Neural progenitor cell (in vitro differentiated cells): ENCODE results near the gene RHBDL3. TPM values are rescaled to one million over a fixed set of nuclear protein-coding genes. Genes with fewer than 3 reads are reported as not detected.

Experiments used
- DNase-seq: peaks from one replicate; pipeline ENCODE4 v3.0.0-alpha.2; 2016; ENCODE audit warnings: low spot score
- H2AFZ ChIP-seq: fragments of 200-600 bp; sonication (generic); replicated peaks from 2 replicates; pipeline ENCODE4 v1.6.1; 2016; ENCODE audit warnings: antibody characterized with exemption
- H3F3A ChIP-seq: fragments of 200-600 bp; sonication (generic); 2 replicates; pipeline ENCODE4 v1.6.1; 2016; ENCODE audit warnings: antibody characterized with exemption, low read depth
- H3K27ac ChIP-seq: fragments of 200-600 bp; sonication (generic); 2 replicates; pipeline ENCODE4 v1.5.1; 2016; ENCODE audit warnings: mild to moderate bottlenecking
- H3K27me3 ChIP-seq: fragments of 200-600 bp; sonication (generic); 2 replicates; pipeline ENCODE4 v1.6.1; 2016; ENCODE audit warnings: mild to moderate bottlenecking, moderate library complexity
- H3K36me3 ChIP-seq: fragments of 200-600 bp; sonication (generic); 2 replicates; pipeline ENCODE4 v1.5.1; 2016
- H3K4me1 ChIP-seq: fragments of 200-600 bp; sonication (generic); 2 replicates; pipeline ENCODE4 v1.6.1; 2016; ENCODE audit warnings: mixed run types
- H3K4me2 ChIP-seq: fragments of 200-600 bp; sonication (generic); 2 replicates; pipeline ENCODE4 v1.6.1; 2016
- H3K4me3 ChIP-seq: fragments of 200-600 bp; sonication (generic); 2 replicates; pipeline ENCODE4 v1.5.1; 2016
- H3K79me2 ChIP-seq: fragments of 200-600 bp; sonication (generic); 2 replicates; pipeline ENCODE4 v1.6.1; 2016; ENCODE audit warnings: low read depth
- H3K9ac ChIP-seq: fragments of 200-600 bp; sonication (generic); 2 replicates; pipeline ENCODE4 v1.6.1; 2016
- H3K9me3 ChIP-seq: fragments of 200-600 bp; sonication (generic); 2 replicates; pipeline ENCODE4 v1.5.1; 2016; ENCODE audit warnings: low read depth
- H4K20me1 ChIP-seq: fragments of 200-600 bp; sonication (generic); 2 replicates; pipeline ENCODE4 v1.6.1; 2016; ENCODE audit warnings: low read depth
- H3K27ac Mint-ChIP-seq: 3 replicates; pipeline ENCODE4 v1.8.0; 2021; ENCODE audit warnings: mixed read lengths
- H3K27me3 Mint-ChIP-seq: 2 replicates; pipeline ENCODE4 v1.8.0; 2022; ENCODE audit warnings: low read depth, mild to moderate bottlenecking, inconsistent platforms, moderate library complexity, mixed read lengths; ENCODE audit not compliant: insufficient read depth
- H3K36me3 Mint-ChIP-seq: 3 replicates; pipeline ENCODE4 v1.8.0; 2021; ENCODE audit warnings: mixed read lengths
- H3K4me1 Mint-ChIP-seq: 3 replicates; pipeline ENCODE4 v1.8.0; 2021; ENCODE audit warnings: mixed read lengths
- H3K4me3 Mint-ChIP-seq: 3 replicates; pipeline ENCODE4 v1.8.0; 2021; ENCODE audit warnings: mild to moderate bottlenecking, moderate library complexity, mixed read lengths
- H3K9me3 Mint-ChIP-seq: 3 replicates; pipeline ENCODE4 v1.8.0; 2020; ENCODE audit warnings: mixed read lengths
- CTCF ChIP-seq: fragments of 200-600 bp; sonication (generic); IDR thresholded peaks from 2 replicates; pipeline ENCODE4 v1.5.1; 2017; ENCODE audit warnings: antibody characterized with exemption, mild to moderate bottlenecking
- EZH2 ChIP-seq: fragments of 200-600 bp; sonication (generic); IDR thresholded peaks from 2 replicates; pipeline ENCODE4 v1.6.1; 2017; ENCODE audit warnings: antibody characterized with exemption, mild to moderate bottlenecking, moderate library complexity
- EZH2phosphoT487 ChIP-seq: fragments of 200-600 bp; sonication (generic); IDR thresholded peaks from 2 replicates; pipeline ENCODE4 v1.6.1; 2017; ENCODE audit warnings: antibody characterized with exemption
- total RNA-seq: library from RNA; depleted of rRNA; stranded (reverse); fragments of >200 nt; gene quantifications from 2 replicates; pipeline ENCODE4 v1.2.3, GENCODE V29; 2015; ENCODE audit warnings: low replicate concordance

RHBDL3 gene
- total RNA-seq, 1 donor from 2014 or later = 2.5 TPM

- peaks cover 30% of the 10 kb centered on the region for H3F3A ChIP-seq
- no peak overlapping the region for H3K9ac ChIP-seq
- no peaks in the 10 kb centered on the region for H3K36me3 ChIP-seq
- no peaks in the 10 kb centered on the region for H3K9me3 Mint-ChIP-seq
- TF ChIP-seq EZH2phosphoT487 (no peak), EZH2 (no peak), CTCF (no peak)
- no peak overlapping the region for H3K4me3 Mint-ChIP-seq
- H2AFZ ChIP-seq = no peak overlapping the region
- no peaks in the 10 kb centered on the region for H3K27me3 ChIP-seq
- H4K20me1 ChIP-seq = no peaks in the 10 kb centered on the region
- H3K27ac Mint-ChIP-seq = no peak overlapping the region
- H3K79me2 ChIP-seq = no peaks in the 10 kb centered on the region
- H3K4me2 ChIP-seq = no peak overlapping the region
- peaks cover 4% of the 10 kb centered on the region for H3K36me3 Mint-ChIP-seq
- no peak overlapping the region for H3K4me3 ChIP-seq
- no peak overlapping the region for H3K27ac ChIP-seq
- H3K27me3 Mint-ChIP-seq = peaks cover 5% of the 10 kb centered on the region
- H3K9me3 ChIP-seq = no peaks in the 10 kb centered on the region
- H3K4me1 Mint-ChIP-seq = peaks cover 10% of the 10 kb centered on the region
- H3K4me1 ChIP-seq = peaks cover 12% of the 10 kb centered on the region
- no peak for DNase-seq
Measured at GRCh38 chr17:32327911-32328310, 62.3 kb downstream of the RHBDL3 start.

GRCh38 chr17:32330147-32330546, 64.5 kb downstream of the RHBDL3 start:
- peaks cover 6% of the 10 kb centered on the region for H3K36me3 ChIP-seq
- no peak overlapping the region for H3K27ac ChIP-seq
- no peaks in the 10 kb centered on the region for H3K9me3 ChIP-seq
- no peak overlapping the region for H3K9ac ChIP-seq
- no peak for TF ChIP-seq CTCF
- no peak for TF ChIP-seq EZH2phosphoT487
- no peak for TF ChIP-seq EZH2
- H3K4me1 ChIP-seq = no peaks in the 10 kb centered on the region
- H3K9me3 Mint-ChIP-seq = no peaks in the 10 kb centered on the region
- H3K27me3 Mint-ChIP-seq = peaks cover 3% of the 10 kb centered on the region
- no peak overlapping the region for H3K4me2 ChIP-seq
- H3K4me3 Mint-ChIP-seq = no peak overlapping the region
- no peak overlapping the region for H2AFZ ChIP-seq
- H3K79me2 ChIP-seq = no peaks in the 10 kb centered on the region
- DNase-seq = no peak
- H3K4me3 ChIP-seq = no peak overlapping the region
- no peak overlapping the region for H3K27ac Mint-ChIP-seq
- H3K4me1 Mint-ChIP-seq = no peaks in the 10 kb centered on the region
- H3F3A ChIP-seq = peaks cover 11% of the 10 kb centered on the region
- H3K27me3 ChIP-seq = no peaks in the 10 kb centered on the region
- peaks cover 14% of the 10 kb centered on the region for H3K36me3 Mint-ChIP-seq
- H4K20me1 ChIP-seq = no peaks in the 10 kb centered on the region

- H3K27me3 Mint-ChIP-seq = peaks cover 2% of the 10 kb centered on the region
- Histone ChIP-seq H3K27me3 (no peaks in the 10 kb centered on the region), H3K79me2 (no peaks in the 10 kb centered on the region), H3K36me3 (peaks cover 6% of the 10 kb centered on the region), H4K20me1 (no peaks in the 10 kb centered on the region), H3K4me2 (no peak overlapping the region), H3K4me1 (no peaks in the 10 kb centered on the region), H3K4me3 (no peak overlapping the region), H2AFZ (no peak overlapping the region), H3K9ac (no peak overlapping the region), H3K9me3 (no peaks in the 10 kb centered on the region), H3F3A (peaks cover 8% of the 10 kb centered on the region), H3K27ac (no peak overlapping the region)
- H3K4me3 Mint-ChIP-seq = no peak overlapping the region
- DNase-seq = no peak
- peaks cover 14% of the 10 kb centered on the region for H3K36me3 Mint-ChIP-seq
- TF ChIP-seq CTCF (no peak), EZH2phosphoT487 (no peak), EZH2 (no peak)
- H3K9me3 Mint-ChIP-seq = no peaks in the 10 kb centered on the region
- H3K4me1 Mint-ChIP-seq = no peaks in the 10 kb centered on the region
- no peak overlapping the region for H3K27ac Mint-ChIP-seq
Measured at GRCh38 chr17:32331243-32332040, 65.8 kb downstream of the RHBDL3 start.
